ENCODE measurements around the gene CLIC3. TPM values are rescaled to one million over a fixed set of nuclear protein-coding genes. Genes with fewer than 3 reads are reported as not detected.

CLIC3 gene
- total RNA-seq, 1 experiment from 2014 or later: not detected

DNA sequence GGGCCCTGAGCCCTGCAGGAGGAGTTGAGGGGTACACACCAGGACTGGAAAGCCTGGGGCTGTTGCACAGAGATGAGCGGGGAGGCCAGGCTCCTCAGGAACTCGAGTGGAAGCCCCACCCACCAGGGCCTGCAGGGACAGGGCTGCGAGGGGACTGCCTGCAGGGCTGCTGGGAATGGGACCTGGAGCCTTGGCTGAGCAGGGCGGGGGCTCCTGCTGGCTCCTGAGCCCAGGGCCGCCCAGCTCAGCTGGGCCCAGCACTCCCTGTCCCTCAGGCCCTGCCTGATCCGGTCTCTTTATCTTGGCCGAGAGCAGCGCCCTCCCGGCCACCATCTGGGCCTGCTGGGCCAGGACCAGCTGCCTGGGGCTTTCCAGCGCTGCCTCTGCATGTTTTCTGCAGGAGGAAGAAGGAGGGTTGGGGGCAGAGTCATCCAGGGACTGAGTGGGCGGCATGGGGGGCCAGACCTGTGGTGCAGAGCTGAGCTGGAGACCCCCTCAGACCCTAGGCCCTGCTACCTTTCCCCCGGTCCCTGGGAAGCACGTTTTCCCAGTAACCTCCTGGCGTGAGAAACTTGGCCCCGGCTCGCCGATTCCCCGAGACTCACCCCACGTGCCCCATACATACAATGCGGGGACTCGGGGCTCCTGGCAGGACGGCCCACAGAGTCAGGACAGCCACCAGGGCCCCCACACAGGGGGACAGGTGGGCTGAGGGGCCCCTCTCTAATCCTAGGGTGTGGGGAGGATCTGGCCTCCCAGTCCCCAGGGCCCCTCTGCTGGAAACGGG lies 34.9 kb downstream of the CLIC3 start:
- intact Hi-C loops (cut with micrococcal nuclease; ENCODE audit: unreplicated experiment): no loop called here
- H3K9me3 ChIP-seq (ENCODE audit: low read depth, low read length, poor library complexity, severe bottlenecking): no peaks in the 10 kb centered on the region
- H3K4me1 ChIP-seq (ENCODE audit: insufficient read depth, low read length, poor library complexity, severe bottlenecking): peaks cover 4% of the 10 kb centered on the region
- CTCF ChIA-PET: no interaction called here
- no peak overlapping the region for H3K27ac ChIP-seq (ENCODE audit: low read depth, low read length, poor library complexity, severe bottlenecking)
- no peaks in the 10 kb centered on the region for H3K36me3 ChIP-seq (ENCODE audit: insufficient read depth, low read length, poor library complexity, severe bottlenecking)
- TF ChIP-seq EZH2 (IDR thresholded peaks at IDR 0.05; ENCODE audit: borderline replicate concordance, low read depth, low read length, poor library complexity, severe bottlenecking): no peak
- TF ChIP-seq, protein P1, sequence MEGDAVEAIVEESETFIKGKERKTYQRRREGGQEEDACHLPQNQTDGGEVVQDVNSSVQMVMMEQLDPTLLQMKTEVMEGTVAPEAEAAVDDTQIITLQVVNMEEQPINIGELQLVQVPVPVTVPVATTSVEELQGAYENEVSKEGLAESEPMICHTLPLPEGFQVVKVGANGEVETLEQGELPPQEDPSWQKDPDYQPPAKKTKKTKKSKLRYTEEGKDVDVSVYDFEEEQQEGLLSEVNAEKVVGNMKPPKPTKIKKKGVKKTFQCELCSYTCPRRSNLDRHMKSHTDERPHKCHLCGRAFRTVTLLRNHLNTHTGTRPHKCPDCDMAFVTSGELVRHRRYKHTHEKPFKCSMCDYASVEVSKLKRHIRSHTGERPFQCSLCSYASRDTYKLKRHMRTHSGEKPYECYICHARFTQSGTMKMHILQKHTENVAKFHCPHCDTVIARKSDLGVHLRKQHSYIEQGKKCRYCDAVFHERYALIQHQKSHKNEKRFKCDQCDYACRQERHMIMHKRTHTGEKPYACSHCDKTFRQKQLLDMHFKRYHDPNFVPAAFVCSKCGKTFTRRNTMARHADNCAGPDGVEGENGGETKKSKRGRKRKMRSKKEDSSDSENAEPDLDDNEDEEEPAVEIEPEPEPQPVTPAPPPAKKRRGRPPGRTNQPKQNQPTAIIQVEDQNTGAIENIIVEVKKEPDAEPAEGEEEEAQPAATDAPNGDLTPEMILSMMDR (conservative IDR thresholded peaks at IDR 0.05; ENCODE audit: low read depth, low read length): no peak
- no peaks in the 10 kb centered on the region for H3K27me3 ChIP-seq (replicated peaks; ENCODE audit: insufficient read depth, low read depth, low read length, poor library complexity)
- POLR2A ChIA-PET (ENCODE audit: low non-redundant PET): no interaction called here
- BruUV-seq (replicated peaks): no TSS peak
- no peak for DNase-seq (ENCODE audit: low spot score)
- H3K4me3 ChIP-seq (ENCODE audit: low read depth, low read length, poor library complexity, severe bottlenecking): no peak overlapping the region

DNA sequence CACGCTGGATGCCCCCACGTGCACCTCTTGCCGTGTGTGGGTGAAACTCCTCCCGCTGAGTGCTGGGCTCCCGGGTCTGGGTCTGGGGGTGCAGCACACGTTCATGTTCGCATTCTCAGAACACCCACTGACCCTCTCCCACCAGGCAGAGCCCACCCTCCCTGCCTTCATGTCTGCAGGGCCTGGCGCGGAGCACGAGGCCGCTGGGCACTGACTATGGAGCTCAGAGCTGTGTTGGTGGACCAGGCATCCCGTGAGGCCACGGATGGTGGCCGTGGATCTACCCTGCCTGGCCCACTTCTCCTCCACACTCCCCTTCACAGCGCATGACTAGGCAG lies 35.5 kb downstream of the CLIC3 start:
- ChIA-PET CTCF (no interaction called here), POLR2A (ENCODE audit: low non-redundant PET) (no interaction called here)
- BruUV-seq (replicated peaks): no TSS peak
- Histone ChIP-seq H3K4me3 (ENCODE audit: low read depth, low read length, poor library complexity, severe bottlenecking) (no peak overlapping the region), H3K36me3 (ENCODE audit: insufficient read depth, low read length, poor library complexity, severe bottlenecking) (no peaks in the 10 kb centered on the region), H3K9me3 (ENCODE audit: low read depth, low read length, poor library complexity, severe bottlenecking) (no peaks in the 10 kb centered on the region), H3K4me1 (ENCODE audit: insufficient read depth, low read length, poor library complexity, severe bottlenecking) (peaks cover under 1% of the 10 kb centered on the region), H3K27me3 (replicated peaks; ENCODE audit: insufficient read depth, low read depth, low read length, poor library complexity) (no peaks in the 10 kb centered on the region), H3K27ac (ENCODE audit: low read depth, low read length, poor library complexity, severe bottlenecking) (no peak overlapping the region)
- TF ChIP-seq, protein P1 (conservative IDR thresholded peaks at IDR 0.05; ENCODE audit: low read depth, low read length): no peak
- TF ChIP-seq EZH2 (IDR thresholded peaks at IDR 0.05; ENCODE audit: borderline replicate concordance, low read depth, low read length, poor library complexity, severe bottlenecking): no peak
- DNase-seq (ENCODE audit: low spot score): no peak
- intact Hi-C loops (cut with micrococcal nuclease; ENCODE audit: unreplicated experiment): no loop called here

- Histone ChIP-seq H3K27ac (ENCODE audit: low read depth, low read length, poor library complexity, severe bottlenecking) (no peak overlapping the region), H3K4me3 (ENCODE audit: low read depth, low read length, poor library complexity, severe bottlenecking) (no peak overlapping the region), H3K4me1 (ENCODE audit: insufficient read depth, low read length, poor library complexity, severe bottlenecking) (no peaks in the 10 kb centered on the region), H3K36me3 (ENCODE audit: insufficient read depth, low read length, poor library complexity, severe bottlenecking) (no peaks in the 10 kb centered on the region), H3K27me3 (replicated peaks; ENCODE audit: insufficient read depth, low read depth, low read length, poor library complexity) (no peaks in the 10 kb centered on the region), H3K9me3 (ENCODE audit: low read depth, low read length, poor library complexity, severe bottlenecking) (no peaks in the 10 kb centered on the region)
- CTCF ChIA-PET: no interaction called here
- POLR2A ChIA-PET (ENCODE audit: low non-redundant PET): no interaction called here
- TF ChIP-seq, protein P1 (conservative IDR thresholded peaks at IDR 0.05; ENCODE audit: low read depth, low read length): no peak
- TF ChIP-seq EZH2 (IDR thresholded peaks at IDR 0.05; ENCODE audit: borderline replicate concordance, low read depth, low read length, poor library complexity, severe bottlenecking): no peak
- BruUV-seq (replicated peaks): no TSS peak
- intact Hi-C loops (cut with micrococcal nuclease; ENCODE audit: unreplicated experiment): no loop called here
- DNase-seq (ENCODE audit: low spot score): no peak
These were observed 36.0 kb downstream of the CLIC3 start for GRCh38 chr9:136960212-136960937.

All from A673 (cell line).